ENCODE results near the gene SH3PXD2A. TPM values are rescaled to one million over a fixed set of nuclear protein-coding genes. Genes with fewer than 3 reads are reported as not detected.

SH3PXD2A gene
- total and polyA plus RNA-seq, 12 donors, result 6.9 to 44.9 (median 34.4) TPM

DNA sequence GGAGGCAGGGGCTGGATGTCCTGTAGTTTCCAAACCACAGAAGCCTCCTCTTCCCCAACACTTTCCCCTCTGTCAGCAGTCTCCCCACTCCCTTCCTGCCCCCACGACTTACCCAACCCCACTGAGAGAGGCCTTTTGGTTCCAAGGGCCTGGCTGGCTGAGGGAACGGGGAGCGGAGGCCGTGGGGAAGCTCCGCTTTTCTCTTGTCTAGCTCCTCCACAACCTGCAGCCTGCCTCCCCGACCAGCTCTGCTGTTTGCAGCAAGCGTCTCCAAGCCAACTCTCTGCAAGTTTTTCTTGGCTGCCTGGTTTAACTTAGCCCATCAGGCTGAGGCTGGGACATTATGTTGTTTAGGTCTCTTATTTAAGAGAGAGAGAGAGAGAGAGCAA, 235.0 kb downstream of the SH3PXD2A start:
- Histone ChIP-seq H3K36me3 (peaks cover 0 to 68% (median 4%) of the 10 kb centered on the region in 9 donors), H3K9me3 (no peaks in the 10 kb centered on the region), H3K4me3 (no peak overlapping the region), H3K27me3 (no peaks in the 10 kb centered on the region), H3K27ac (peak overlapping the region in 8 of 10 donors; percentile 34 to 85 (median 74)), H3K4me1 (peaks cover 44 to 81% (median 75%) of the 10 kb centered on the region in 9 donors)
- intact Hi-C loops (cut with DNase I), result loop anchor here in 1 of 10 donors (10.0 kb wide), 1 partner anchor 1616 kb away; no protein-coding TSS in a partner anchor
- WGBS, 2 donors, result 67 to 68% methylated on average over 7 of the region's 7 CpGs
- DNase-seq (no peak), ATAC-seq (no peak)
- no peak for TF ChIP-seq CTCF (IDR thresholded peaks at IDR 0.05)

DNA sequence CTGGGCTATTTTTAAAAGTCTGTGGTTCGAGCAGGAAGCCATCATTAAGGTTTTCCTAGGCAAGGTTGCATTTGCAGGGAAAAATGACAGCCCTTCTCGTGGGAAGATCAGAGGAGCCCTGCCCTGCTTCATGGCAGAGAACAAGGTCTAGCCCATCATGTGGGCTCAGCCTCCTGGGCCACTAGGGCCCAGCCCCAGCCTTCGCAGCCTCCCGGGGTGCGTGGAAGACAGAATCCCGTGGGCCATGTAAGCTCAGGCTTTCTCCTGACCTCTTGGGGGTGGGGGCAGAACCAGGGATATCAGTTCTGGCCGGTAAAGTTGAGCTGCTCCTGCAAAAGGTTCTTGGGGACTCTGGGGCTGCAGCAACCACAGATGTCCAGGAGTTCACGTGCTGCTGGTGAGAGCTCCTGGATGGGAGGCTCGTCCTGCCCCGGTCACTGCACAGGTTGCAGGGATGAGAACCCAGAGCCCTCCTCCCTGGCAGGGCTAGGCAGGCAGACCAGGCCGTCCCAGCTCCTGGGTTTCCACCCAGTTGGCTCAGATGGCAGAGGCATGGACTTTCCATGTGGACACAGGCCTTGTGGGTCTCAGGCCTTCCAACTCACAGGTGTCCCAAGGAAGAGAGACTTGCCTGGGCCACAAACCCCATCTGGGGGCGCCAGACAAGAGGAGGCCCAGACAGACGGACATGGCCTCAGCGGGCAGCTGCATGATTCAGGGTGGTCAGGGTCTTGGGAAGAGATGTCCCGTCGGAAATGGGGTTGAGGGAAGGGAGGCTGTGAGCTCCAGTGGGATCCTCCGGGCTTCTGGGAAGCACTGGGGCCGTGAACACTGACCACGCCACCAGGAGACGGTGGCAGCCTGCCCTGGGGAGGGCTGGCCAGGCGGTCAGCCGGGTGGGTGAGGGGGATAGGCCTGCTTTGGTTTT, 235.7 kb downstream of the SH3PXD2A start:
- Histone ChIP-seq H3K4me1 (peaks cover 49 to 86% (median 80%) of the 10 kb centered on the region in 9 donors), H3K9me3 (no peaks in the 10 kb centered on the region), H3K27ac (peak overlapping the region in 9 of 10 donors; percentile 34 to 85 (median 72)), H3K36me3 (peaks cover 0 to 61% (median 4%) of the 10 kb centered on the region in 9 donors), H3K27me3 (no peaks in the 10 kb centered on the region), H3K4me3 (no peak overlapping the region)
- ATAC-seq (no peak), DNase-seq (no peak)
- WGBS, 2 donors, result 75 to 79% methylated on average over 22 of the region's 22 CpGs
- no peak for TF ChIP-seq CTCF (IDR thresholded peaks at IDR 0.05)
- intact Hi-C loops (cut with DNase I), result loop anchor here in 7 of 10 donors (5.0 to 10.0 kb wide), 6 partner anchors 33 to 1615 kb away; partner anchors contain the start of gene SH3PXD2A (in 1 of the 7)

GRCh38 chr10:103618575-103619423, 236.6 kb downstream of the SH3PXD2A start:
- intact Hi-C loops (cut with DNase I), result loop anchor here in 6 of 10 donors (5.0 to 10.0 kb wide), 5 partner anchors 34 to 236 kb away; partner anchors contain the start of gene SH3PXD2A (in 1 of the 6)
- ATAC-seq (peak; percentile 37 to 77 (median 44)), DNase-seq (peak; percentile 74 to 75)
- WGBS, 2 donors, result 36 to 37% methylated on average over 19 of the region's 19 CpGs
- H3K27me3 ChIP-seq, result no peaks in the 10 kb centered on the region
- H3K36me3 ChIP-seq, result peaks cover 0 to 57% (median 0%) of the 10 kb centered on the region in 9 donors
- H3K4me1 ChIP-seq, result peaks cover 50 to 95% (median 87%) of the 10 kb centered on the region in 9 donors
- H3K9me3 ChIP-seq, result no peaks in the 10 kb centered on the region
- TF ChIP-seq CTCF (IDR thresholded peaks at IDR 0.05), result no peak
- H3K27ac ChIP-seq, result peak overlapping the region in 9 of 10 donors; percentile 34 to 85 (median 72)
- H3K4me3 ChIP-seq, result no peak overlapping the region

All from heart right ventricle (tissue), 16 donors.